IMR-90 (cell line): ENCODE results near the gene DMD. TPM values are rescaled to one million over a fixed set of nuclear protein-coding genes. Genes with fewer than 3 reads are reported as not detected.

ENCODE experiments used
- ATAC-seq: fragments of 200-7000 bp; cut with Tn5 transposase; 2 replicates; pipeline ENCODE4 v1.9.1; 2020; ENCODE audit warnings: low read depth, mild to moderate bottlenecking, moderate library complexity
- BruUV-seq: library from RNA; stranded (reverse); fragments of 400-500 nt; replicated peaks from 2 replicates; lab custom pipeline; 2021; lab: Mats Ljungman, UMichigan
- CTCF ChIA-PET: fragments of 300-600 bp; formaldehyde crosslinking; extraction: SDS; loops from one replicate; lab custom pipeline; 2021; ENCODE audit warnings: antibody characterized with exemption; lab: Yijun Ruan, JAX
- POLR2A ChIA-PET: fragments of 300-600 bp; sonication (Branson Sonifier 250); formaldehyde crosslinking; loops from one replicate; lab custom pipeline; 2022; ENCODE audit warnings: antibody characterized with exemption; ENCODE audit not compliant: unreplicated experiment; lab: Charles Lee
- DNase-seq: peaks from one replicate; pipeline ENCODE4 v3.0.0; 2013
- H2AFZ ChIP-seq: replicated peaks from 2 replicates; pipeline ENCODE3; 2013; ENCODE audit warnings: low read length, mild to moderate bottlenecking; ENCODE audit not compliant: poor library complexity
- H2AK5ac ChIP-seq: 2 replicates; pipeline ENCODE4 v1.6.1; 2013; ENCODE audit warnings: low read depth, low read length, inconsistent platforms
- H2AK9ac ChIP-seq: replicated peaks from 2 replicates; pipeline ENCODE3; 2013; ENCODE audit warnings: mild to moderate bottlenecking, low read depth, low read length, moderate library complexity; ENCODE audit not compliant: poor library complexity
- H2BK120ac ChIP-seq: 2 replicates; pipeline ENCODE4 v1.6.1; 2013; ENCODE audit warnings: low read depth, low read length, inconsistent platforms
- H2BK15ac ChIP-seq: 3 replicates; pipeline ENCODE4 v1.6.1; 2013; ENCODE audit warnings: low read depth, low read length, inconsistent platforms
- H2BK20ac ChIP-seq: 2 replicates; pipeline ENCODE4 v1.6.1; 2013; ENCODE audit warnings: low read depth, mild to moderate bottlenecking, inconsistent platforms, low read length, moderate library complexity
- H2BK5ac ChIP-seq: 2 replicates; pipeline ENCODE4 v1.6.1; 2013; ENCODE audit warnings: mild to moderate bottlenecking, low read depth, low read length, inconsistent platforms; ENCODE audit not compliant: poor library complexity, severe bottlenecking
- H3K14ac ChIP-seq: replicated peaks from 2 replicates; pipeline ENCODE4 v1.6.1; 2013; ENCODE audit warnings: low read depth, low read length, inconsistent platforms
- H3K18ac ChIP-seq: 2 replicates; pipeline ENCODE4 v1.6.1; 2013; ENCODE audit warnings: low read depth, low read length, control low read depth
- H3K23ac ChIP-seq: 2 replicates; pipeline ENCODE4 v1.6.1; 2013; ENCODE audit warnings: low read depth, low read length, inconsistent platforms
- H3K27ac ChIP-seq: 2 replicates; pipeline ENCODE4 v1.5.1; 2013; ENCODE audit warnings: mild to moderate bottlenecking, control low read depth, low read length; ENCODE audit not compliant: insufficient read depth
- H3K27me3 ChIP-seq: 2 replicates; pipeline ENCODE4 v1.6.1; 2013; ENCODE audit warnings: low read length; ENCODE audit not compliant: control insufficient read depth, insufficient read depth
- H3K36me3 ChIP-seq: 2 replicates; pipeline ENCODE4 v1.6.1; 2013; ENCODE audit warnings: low read length, mixed read lengths; ENCODE audit not compliant: control insufficient read depth, insufficient read depth
- H3K4ac ChIP-seq: 2 replicates; pipeline ENCODE4 v1.6.1; 2013; ENCODE audit warnings: low read depth, low read length, inconsistent platforms
- H3K4me1 ChIP-seq: 2 replicates; pipeline ENCODE4 v1.6.1; 2013; ENCODE audit warnings: low read length, mixed read lengths; ENCODE audit not compliant: control insufficient read depth, insufficient read depth
- H3K4me2 ChIP-seq: 2 replicates; pipeline ENCODE4 v1.6.1; 2013; ENCODE audit warnings: low read depth, mild to moderate bottlenecking, control low read depth, low read length, moderate library complexity
- H3K4me3 ChIP-seq: 2 replicates; pipeline ENCODE4 v1.5.1; 2013; ENCODE audit warnings: low read depth, mild to moderate bottlenecking, control low read depth, low read length, moderate library complexity; ENCODE audit not compliant: insufficient read depth
- H3K56ac ChIP-seq: 2 replicates; pipeline ENCODE4 v1.6.1; 2013; ENCODE audit warnings: low read length, inconsistent platforms; ENCODE audit not compliant: insufficient read depth; ENCODE audit errors: extremely low read depth
- H3K79me1 ChIP-seq, 2 experiments: 2 replicates each; pipeline ENCODE4 v1.6.1; 2013; ENCODE audit warnings: low read length in 2 of 2, inconsistent platforms in 1 of 2, low read depth in 1 of 2
- H3K9ac ChIP-seq: 2 replicates; pipeline ENCODE4 v1.6.1; 2013; ENCODE audit warnings: low read depth, low read length, control low read depth
- H3K9me1 ChIP-seq: 2 replicates; pipeline ENCODE4 v1.6.1; 2013; ENCODE audit warnings: low read length, inconsistent platforms; ENCODE audit not compliant: insufficient read depth
- H3K9me3 ChIP-seq: 2 replicates; pipeline ENCODE4 v1.6.1; 2013; ENCODE audit warnings: low read length; ENCODE audit not compliant: control insufficient read depth, insufficient read depth
- H4K20me1 ChIP-seq: 2 replicates; pipeline ENCODE4 v1.6.1; 2013; ENCODE audit warnings: low read length, inconsistent platforms; ENCODE audit not compliant: insufficient read depth
- H4K5ac ChIP-seq: 2 replicates; pipeline ENCODE4 v1.6.1; 2013; ENCODE audit warnings: mild to moderate bottlenecking, low read depth, low read length, control low read depth
- H4K8ac ChIP-seq, 2 experiments: 2 replicates each; pipeline ENCODE4 v1.6.1; 2013; ENCODE audit warnings: low read depth in 2 of 2, low read length in 2 of 2, control low read depth in 1 of 2, inconsistent platforms in 1 of 2
- H4K91ac ChIP-seq: 2 replicates; pipeline ENCODE4 v1.6.1; 2013; ENCODE audit warnings: low read depth, low read length, inconsistent platforms; ENCODE audit not compliant: insufficient read depth
- CHD1 ChIP-seq: IDR thresholded peaks from 2 replicates; pipeline ENCODE4 v1.6.1; 2012; ENCODE audit warnings: low read depth, low read length, improper control_type of control experiment
- FOS ChIP-seq: fragments of 150-350 bp; IDR thresholded peaks from 2 replicates; pipeline ENCODE4 v1.6.1; 2016; ENCODE audit warnings: low read depth, low read length
- POLR2A ChIP-seq: IDR thresholded peaks from 2 replicates; pipeline ENCODE4 v1.6.1; 2012; ENCODE audit warnings: mild to moderate bottlenecking, low read depth, low read length
- WGBS, 2 experiments: methylation state at CpG; one replicate each; pipeline versions ENCODE4 v1.1.5 to v1.1.7; 2013; ENCODE audit warnings: missing lambda C conversion rate in 2 of 2; ENCODE audit not compliant: insufficient read length in 1 of 2; ENCODE audit errors: extremely low coverage in 2 of 2; 5-methylcytosine and 5-hydroxymethylcytosine counted together
- dilution Hi-C: fragments of 300-500 bp; cut with HindIII; formaldehyde crosslinking; loops from one replicate; pipeline ENCODE4 v1.14.3; 2018; ENCODE audit warnings: low sequenced_read_pairs; ENCODE audit not compliant: unreplicated experiment
- in situ Hi-C: fragments of 300-500 bp; cut with MboI; formaldehyde crosslinking; loops from 3 replicates; pipeline ENCODE4 v1.14.3; 2019; ENCODE audit warnings: low sequenced_read_pairs, inconsistent platforms, mixed read lengths
- intact Hi-C: fragments of 100-400 bp; cut with micrococcal nuclease; formaldehyde crosslinking; loops from 2 replicates; pipeline ENCODE4 v1.10.0; 2022
- polyA plus RNA-seq, 3 experiments: library from polyadenylated mRNA; depleted of rRNA; stranded (reverse); fragments of >200 nt; gene quantifications; 2 replicates each; pipeline ENCODE4 v1.2.3, GENCODE V29; 2012; ENCODE audit warnings: low replicate concordance in 1 of 3
- total RNA-seq: library from RNA; depleted of rRNA; stranded (reverse); fragments of >200 nt; gene quantifications from 2 replicates; pipeline ENCODE4 v1.2.3, GENCODE V29; 2012

The DMD gene
- total and polyA plus RNA-seq, 2 of the 4 experiments (the other 2 are of a cell fraction), result 6.6 to 11.8 TPM

DNA sequence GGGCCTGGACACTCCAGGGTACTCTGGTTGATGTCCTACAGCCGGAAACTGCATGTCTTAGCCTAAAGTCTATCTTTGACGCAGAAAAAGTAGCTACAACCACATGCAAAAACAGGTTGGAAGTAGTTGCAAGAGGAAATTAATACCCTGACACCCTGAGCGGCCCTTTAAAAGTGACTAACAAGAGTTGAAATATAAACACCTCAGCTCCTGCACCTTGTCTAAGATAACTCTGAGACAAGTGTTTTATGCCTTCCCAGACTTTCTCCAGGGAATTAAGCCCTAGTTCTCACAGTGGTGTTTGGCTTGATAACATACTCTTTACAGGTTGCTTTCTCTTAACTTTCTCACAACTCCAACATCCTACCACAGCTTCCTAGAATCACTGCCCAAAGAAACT, 943.1 kb downstream of the DMD start:
- ATAC-seq, result no peak
- POLR2A ChIA-PET, result no interaction called here
- no peak overlapping the region for H2AK9ac ChIP-seq
- H4K91ac ChIP-seq, result no peak overlapping the region
- H4K5ac ChIP-seq, result no peak overlapping the region
- no peak overlapping the region for H3K14ac ChIP-seq
- no peaks in the 10 kb centered on the region for H3K4me1 ChIP-seq
- H3K27ac ChIP-seq, result no peak overlapping the region
- no peak overlapping the region for H2AK5ac ChIP-seq
- H3K9me1 ChIP-seq, result no peaks in the 10 kb centered on the region
- no peak overlapping the region for H3K23ac ChIP-seq
- no peaks in the 10 kb centered on the region for H3K27me3 ChIP-seq
- TF ChIP-seq POLR2A, result no peak
- TF ChIP-seq FOS, result no peak
- no peak for TF ChIP-seq CHD1
- H3K36me3 ChIP-seq, result no peaks in the 10 kb centered on the region
- H2BK20ac ChIP-seq, result no peak overlapping the region
- dilution Hi-C loops (no loop called here), intact Hi-C loops (no loop called here), in situ Hi-C loops (no loop called here)
- no CpG with 5 or more reads among the region's 3 CpGs for WGBS, 2 experiments
- H3K9ac ChIP-seq, result no peak overlapping the region
- H3K4ac ChIP-seq, result no peak overlapping the region
- H2BK5ac ChIP-seq, result no peak overlapping the region
- H3K56ac ChIP-seq, result no peak overlapping the region
- no peak overlapping the region for H4K8ac ChIP-seq
- BruUV-seq, result no TSS peak
- H2AFZ ChIP-seq, result no peak overlapping the region
- no peaks in the 10 kb centered on the region for H3K9me3 ChIP-seq
- H2BK120ac ChIP-seq, result no peak overlapping the region
- DNase-seq, result no peak
- no peak overlapping the region for H2BK15ac ChIP-seq
- H3K18ac ChIP-seq, result no peak overlapping the region
- CTCF ChIA-PET, result interaction anchor here (1.0 kb wide), 1 partner anchor 87 kb away, joined by 3 read pairs; no protein-coding TSS in a partner anchor
- H3K4me3 ChIP-seq, result no peak overlapping the region
- no peaks in the 10 kb centered on the region for H3K79me1 ChIP-seq
- H4K20me1 ChIP-seq, result no peaks in the 10 kb centered on the region
- no peak overlapping the region for H3K4me2 ChIP-seq
